OCI-LY1 (cell line): ENCODE data around the gene PDS5A.

Experiments used
- H2AFZ ChIP-seq: fragments of 200-600 bp; sonication (generic), shearing (Covaris generic); 2 replicates; pipeline ENCODE4 v1.6.0; 2014; ENCODE audit warnings: antibody characterized with exemption, mild to moderate bottlenecking, low read length
- H3F3A ChIP-seq: fragments of 200-600 bp; sonication (generic), shearing (Covaris generic); 2 replicates; pipeline ENCODE4 v1.6.0; 2014; ENCODE audit warnings: mild to moderate bottlenecking, antibody characterized with exemption, low read length, moderate library complexity; ENCODE audit not compliant: insufficient read depth
- H3K27ac ChIP-seq: fragments of 200-600 bp; sonication (generic); 2 replicates; pipeline ENCODE4 v1.5.1; 2014; ENCODE audit warnings: low read length, mixed run types, mild to moderate bottlenecking, low read depth; ENCODE audit not compliant: poor library complexity, severe bottlenecking
- H3K27me3 ChIP-seq: fragments of 200-600 bp; sonication (generic); 2 replicates; pipeline ENCODE4 v1.6.0; 2014; ENCODE audit warnings: antibody characterized with exemption, mild to moderate bottlenecking, low read length, moderate library complexity; ENCODE audit not compliant: insufficient read depth
- H3K36me3 ChIP-seq: fragments of 200-600 bp; sonication (generic); 2 replicates; pipeline ENCODE4 v1.6.1; 2014; ENCODE audit warnings: mild to moderate bottlenecking, antibody characterized with exemption, low read length, moderate library complexity, mixed read lengths; ENCODE audit not compliant: insufficient read depth
- H3K4me1 ChIP-seq: fragments of 200-600 bp; sonication (generic); 2 replicates; pipeline ENCODE4 v1.5.1; 2014; ENCODE audit warnings: mild to moderate bottlenecking, low read length, moderate library complexity; ENCODE audit not compliant: insufficient read depth, severe bottlenecking
- H3K4me2 ChIP-seq: fragments of 200-600 bp; sonication (generic), shearing (Covaris generic); 2 replicates; pipeline ENCODE4 v1.6.1; 2014; ENCODE audit warnings: low read length
- H3K4me3 ChIP-seq: fragments of 200-600 bp; sonication (generic); 2 replicates; pipeline ENCODE4 v1.5.1; 2014; ENCODE audit warnings: low read length, low read depth, mild to moderate bottlenecking, mixed read lengths; ENCODE audit not compliant: poor library complexity, severe bottlenecking
- H3K79me2 ChIP-seq: fragments of 200-600 bp; shearing (Covaris generic); 2 replicates; pipeline ENCODE4 v1.6.1; 2016; ENCODE audit warnings: mixed run types, low read length, mixed read lengths; ENCODE audit not compliant: insufficient read depth
- H3K9ac ChIP-seq: fragments of 200-600 bp; sonication (generic), shearing (Covaris generic); 2 replicates; pipeline ENCODE4 v1.6.1; 2014; ENCODE audit warnings: mild to moderate bottlenecking, low read length, mixed read lengths
- H3K9me2 ChIP-seq: fragments of 200-600 bp; sonication (generic), shearing (Covaris generic); 2 replicates; pipeline ENCODE4 v1.6.1; 2014; ENCODE audit warnings: low read depth, mild to moderate bottlenecking, low read length, mixed read lengths
- H3K9me3 ChIP-seq: fragments of 200-600 bp; shearing (Covaris generic); 2 replicates; pipeline ENCODE4 v1.6.1; 2014; ENCODE audit warnings: low read length, mixed read lengths
- H4K20me1 ChIP-seq: fragments of 200-600 bp; sonication (generic), shearing (Covaris generic); 2 replicates; pipeline ENCODE4 v1.6.0; 2016; ENCODE audit warnings: mild to moderate bottlenecking, low read length; ENCODE audit not compliant: insufficient read depth
- EZH2 ChIP-seq: fragments of 200-600 bp; sonication (generic), shearing (Covaris generic); IDR thresholded peaks from 2 replicates; pipeline ENCODE4 v1.8.0; 2017; ENCODE audit warnings: borderline replicate concordance, mixed run types, mild to moderate bottlenecking, antibody characterized with exemption, low read length, moderate library complexity, mixed read lengths
- TF ChIP-seq, protein P1 (sequence below): fragments of 200-600 bp; sonication (generic), shearing (Covaris generic); IDR thresholded peaks from 2 replicates; pipeline ENCODE4 v1.5.1; 2017; ENCODE audit warnings: mild to moderate bottlenecking, antibody characterized with exemption, low read length, moderate library complexity, mixed read lengths

Gene PDS5A

DNA sequence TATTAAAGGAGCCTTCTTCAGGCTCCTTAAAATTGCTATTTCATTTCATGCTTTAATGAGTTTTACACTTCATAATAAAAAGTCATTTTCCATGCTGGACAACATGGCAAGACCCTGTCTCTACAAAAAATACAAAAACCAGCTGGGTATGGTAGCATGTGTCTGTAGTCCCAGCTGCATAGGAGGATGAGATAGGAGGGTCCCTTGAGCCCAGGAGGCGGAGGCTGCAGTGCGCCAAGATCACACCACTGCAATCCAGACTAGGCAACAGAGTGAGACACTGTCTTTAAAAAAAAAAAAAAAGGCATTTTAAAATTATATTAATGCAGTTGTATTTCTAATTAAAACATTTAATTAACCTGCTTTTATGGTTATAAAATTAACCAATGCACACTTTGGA is 49.2 kb downstream of the PDS5A start:
- H3F3A ChIP-seq: peaks cover 3% of the 10 kb centered on the region; the same call in 1 of the 2 replicates
- H3K9ac ChIP-seq: no peak overlapping the region
- H3K36me3 ChIP-seq: peaks cover 49% of the 10 kb centered on the region
- H3K4me2 ChIP-seq: no peak overlapping the region
- no peaks in the 10 kb centered on the region; the same call in 1 of the 2 replicates for H4K20me1 ChIP-seq
- H3K79me2 ChIP-seq: peaks cover 47% of the 10 kb centered on the region
- TF ChIP-seq, protein P1, sequence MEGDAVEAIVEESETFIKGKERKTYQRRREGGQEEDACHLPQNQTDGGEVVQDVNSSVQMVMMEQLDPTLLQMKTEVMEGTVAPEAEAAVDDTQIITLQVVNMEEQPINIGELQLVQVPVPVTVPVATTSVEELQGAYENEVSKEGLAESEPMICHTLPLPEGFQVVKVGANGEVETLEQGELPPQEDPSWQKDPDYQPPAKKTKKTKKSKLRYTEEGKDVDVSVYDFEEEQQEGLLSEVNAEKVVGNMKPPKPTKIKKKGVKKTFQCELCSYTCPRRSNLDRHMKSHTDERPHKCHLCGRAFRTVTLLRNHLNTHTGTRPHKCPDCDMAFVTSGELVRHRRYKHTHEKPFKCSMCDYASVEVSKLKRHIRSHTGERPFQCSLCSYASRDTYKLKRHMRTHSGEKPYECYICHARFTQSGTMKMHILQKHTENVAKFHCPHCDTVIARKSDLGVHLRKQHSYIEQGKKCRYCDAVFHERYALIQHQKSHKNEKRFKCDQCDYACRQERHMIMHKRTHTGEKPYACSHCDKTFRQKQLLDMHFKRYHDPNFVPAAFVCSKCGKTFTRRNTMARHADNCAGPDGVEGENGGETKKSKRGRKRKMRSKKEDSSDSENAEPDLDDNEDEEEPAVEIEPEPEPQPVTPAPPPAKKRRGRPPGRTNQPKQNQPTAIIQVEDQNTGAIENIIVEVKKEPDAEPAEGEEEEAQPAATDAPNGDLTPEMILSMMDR: no peak
- no peak for TF ChIP-seq EZH2
- H3K9me3 ChIP-seq: no peaks in the 10 kb centered on the region
- no peaks in the 10 kb centered on the region for H3K27me3 ChIP-seq
- no peak overlapping the region for H3K27ac ChIP-seq
- H3K4me1 ChIP-seq: peaks cover 23% of the 10 kb centered on the region
- no peaks in the 10 kb centered on the region for H3K9me2 ChIP-seq
- no peak overlapping the region for H3K4me3 ChIP-seq
- H2AFZ ChIP-seq: no peak overlapping the region

- H3K9me2 ChIP-seq: no peaks in the 10 kb centered on the region
- TF ChIP-seq, protein P1: no peak
- TF ChIP-seq EZH2: no peak
- H3K4me1 ChIP-seq: no peaks in the 10 kb centered on the region
- no peaks in the 10 kb centered on the region for H3K9me3 ChIP-seq
- no peak overlapping the region for H3K4me3 ChIP-seq
- H3K36me3 ChIP-seq: peaks cover 75% of the 10 kb centered on the region
- no peak overlapping the region for H3K9ac ChIP-seq
- no peak overlapping the region for H3K27ac ChIP-seq
- no peak overlapping the region for H2AFZ ChIP-seq
- no peaks in the 10 kb centered on the region; the same call in 1 of the 2 replicates for H3F3A ChIP-seq
- no peaks in the 10 kb centered on the region for H4K20me1 ChIP-seq
- no peaks in the 10 kb centered on the region for H3K27me3 ChIP-seq
- peaks cover 17% of the 10 kb centered on the region for H3K79me2 ChIP-seq
- no peak overlapping the region for H3K4me2 ChIP-seq
These were observed 53.7 kb downstream of the PDS5A start for GRCh38 chr4:39924014-39924413.

DNA sequence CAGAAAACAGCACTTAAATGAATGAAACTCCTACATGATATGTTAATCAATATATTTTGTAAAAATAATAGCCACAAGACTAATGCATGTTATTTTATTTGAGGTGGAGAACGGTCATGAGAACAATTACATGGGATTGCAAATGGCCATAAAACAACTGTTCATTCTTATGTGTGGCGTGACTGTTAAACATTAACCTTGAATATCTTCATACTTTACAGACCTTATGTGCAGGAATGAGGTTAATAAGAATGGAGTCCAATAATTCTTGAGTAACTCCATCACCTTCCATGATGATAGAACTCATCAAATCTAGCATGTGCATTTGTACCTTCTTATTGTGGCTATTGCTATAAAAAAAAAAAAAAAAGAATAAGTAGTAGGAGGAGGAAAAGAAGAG is 55.3 kb downstream of the PDS5A start:
- Histone ChIP-seq H3K4me1 (no peaks in the 10 kb centered on the region), H3K79me2 (peaks cover 3% of the 10 kb centered on the region), H3K4me2 (no peak overlapping the region), H2AFZ (no peak overlapping the region), H3K27ac (no peak overlapping the region), H3F3A (no peaks in the 10 kb centered on the region; the same call in 1 of the 2 replicates), H3K9me2 (no peaks in the 10 kb centered on the region), H3K4me3 (no peak overlapping the region), H3K9ac (no peak overlapping the region), H3K36me3 (peaks cover 79% of the 10 kb centered on the region), H3K27me3 (no peaks in the 10 kb centered on the region), H4K20me1 (no peaks in the 10 kb centered on the region), H3K9me3 (no peaks in the 10 kb centered on the region)
- TF ChIP-seq EZH2: no peak
- TF ChIP-seq, protein P1: no peak
